ENCODE measurements around the gene ANK3. TPM values are rescaled to one million over a fixed set of nuclear protein-coding genes. Genes with fewer than 3 reads are reported as not detected.

ANK3 gene
- total and polyA plus RNA-seq, 2 experiments from 2014 or later = 46.5 to 85.2 TPM

- ATAC-seq = no peak
- Histone ChIP-seq H3K9me2 (ENCODE audit: insufficient read depth) (no peaks in the 10 kb centered on the region), H2AFZ (no peak overlapping the region), H3K4me3 (no peak overlapping the region), H3K4me2 (no peak overlapping the region), H3K27me3 (ENCODE audit: insufficient read depth) (no peaks in the 10 kb centered on the region), H3K79me2 (replicated peaks; ENCODE audit: insufficient read depth) (no peaks in the 10 kb centered on the region), H3K27ac (ENCODE audit: low read depth) (no peak overlapping the region), H4K20me1 (replicated peaks; ENCODE audit: insufficient read depth) (no peaks in the 10 kb centered on the region), H3K4me1 (ENCODE audit: insufficient read depth) (peaks cover 5% of the 10 kb centered on the region; the same call in 1 of the 2 replicates), H3K36me3 (ENCODE audit: insufficient read depth) (no peaks in the 10 kb centered on the region), H3F3A (replicated peaks; ENCODE audit: low read depth) (no peaks in the 10 kb centered on the region)
- H3K4me3 Mint-ChIP-seq = no peak overlapping the region
- H3K36me3 Mint-ChIP-seq (ENCODE audit: low read depth) = 0 out of 3 replicates have a peak, but pooled peaks cover 6% of the 10 kb centered on the region
- DNase-seq (ENCODE audit: low spot score) = no peak
- H3K27ac Mint-ChIP-seq = no peak overlapping the region
- peaks cover 13% of the 10 kb centered on the region; the same call in 2 of the 3 replicates for H3K9me3 Mint-ChIP-seq
- TF ChIP-seq, protein P1, sequence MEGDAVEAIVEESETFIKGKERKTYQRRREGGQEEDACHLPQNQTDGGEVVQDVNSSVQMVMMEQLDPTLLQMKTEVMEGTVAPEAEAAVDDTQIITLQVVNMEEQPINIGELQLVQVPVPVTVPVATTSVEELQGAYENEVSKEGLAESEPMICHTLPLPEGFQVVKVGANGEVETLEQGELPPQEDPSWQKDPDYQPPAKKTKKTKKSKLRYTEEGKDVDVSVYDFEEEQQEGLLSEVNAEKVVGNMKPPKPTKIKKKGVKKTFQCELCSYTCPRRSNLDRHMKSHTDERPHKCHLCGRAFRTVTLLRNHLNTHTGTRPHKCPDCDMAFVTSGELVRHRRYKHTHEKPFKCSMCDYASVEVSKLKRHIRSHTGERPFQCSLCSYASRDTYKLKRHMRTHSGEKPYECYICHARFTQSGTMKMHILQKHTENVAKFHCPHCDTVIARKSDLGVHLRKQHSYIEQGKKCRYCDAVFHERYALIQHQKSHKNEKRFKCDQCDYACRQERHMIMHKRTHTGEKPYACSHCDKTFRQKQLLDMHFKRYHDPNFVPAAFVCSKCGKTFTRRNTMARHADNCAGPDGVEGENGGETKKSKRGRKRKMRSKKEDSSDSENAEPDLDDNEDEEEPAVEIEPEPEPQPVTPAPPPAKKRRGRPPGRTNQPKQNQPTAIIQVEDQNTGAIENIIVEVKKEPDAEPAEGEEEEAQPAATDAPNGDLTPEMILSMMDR (conservative IDR thresholded peaks at IDR 0.05; ENCODE audit: low read depth in 2 of 2) = no peak
- no peak for TF ChIP-seq NANOG (IDR thresholded peaks at IDR 0.05; ENCODE audit: borderline replicate concordance)
- no peak for TF ChIP-seq EZH2phosphoT487 (IDR thresholded peaks at IDR 0.05; ENCODE audit: unreplicated experiment)
- TF ChIP-seq EZH2 (IDR thresholded peaks at IDR 0.05; ENCODE audit: low read depth, unreplicated experiment) = no peak
- TF ChIP-seq JUNB (IDR thresholded peaks at IDR 0.05; ENCODE audit: unreplicated experiment) = no peak
- TF ChIP-seq POLR2AphosphoS5 (IDR thresholded peaks at IDR 0.05; ENCODE audit: low read depth) = no peak
- peaks cover 3% of the 10 kb centered on the region; the same call in 2 of the 3 replicates for H3K4me1 Mint-ChIP-seq
- H3K27me3 Mint-ChIP-seq (ENCODE audit: insufficient read depth, low read depth, poor library complexity) = no peaks in the 10 kb centered on the region
These were observed 404.0 kb downstream of the ANK3 start for GRCh38 chr10:59985639-59986038.

DNA sequence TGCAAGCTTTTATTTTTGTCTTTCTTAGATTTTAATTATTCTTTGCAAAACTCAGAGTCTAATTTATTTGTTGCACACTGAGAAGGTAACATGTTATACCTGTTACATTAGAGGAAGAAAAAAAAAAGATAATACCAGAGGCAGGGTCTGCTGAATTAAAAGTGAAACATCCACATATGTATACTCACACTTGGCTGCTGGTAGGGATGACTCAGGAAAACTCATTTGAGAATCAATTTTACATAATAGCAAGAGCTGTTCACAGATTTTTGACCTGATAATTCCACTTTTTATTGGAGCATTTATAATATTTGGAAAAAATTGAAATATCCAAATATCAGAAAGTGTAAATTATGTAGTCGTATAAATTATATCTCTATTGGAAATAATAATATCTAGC is 405.3 kb downstream of the ANK3 start:
- peaks cover 13% of the 10 kb centered on the region; the same call in 2 of the 3 replicates for H3K9me3 Mint-ChIP-seq
- no peaks in the 10 kb centered on the region for H3F3A ChIP-seq (replicated peaks; ENCODE audit: low read depth)
- H3K36me3 ChIP-seq (ENCODE audit: insufficient read depth) = no peaks in the 10 kb centered on the region
- ATAC-seq (no peak), DNase-seq (ENCODE audit: low spot score) (no peak)
- 0 out of 2 replicates have a peak, but pooled peaks cover 4% of the 10 kb centered on the region for H3K4me1 ChIP-seq (ENCODE audit: insufficient read depth)
- no peaks in the 10 kb centered on the region for H4K20me1 ChIP-seq (replicated peaks; ENCODE audit: insufficient read depth)
- H3K4me3 ChIP-seq = no peak overlapping the region
- no peak overlapping the region for H3K27ac ChIP-seq (ENCODE audit: low read depth)
- no peaks in the 10 kb centered on the region for H3K79me2 ChIP-seq (replicated peaks; ENCODE audit: insufficient read depth)
- no peaks in the 10 kb centered on the region for H3K27me3 Mint-ChIP-seq (ENCODE audit: insufficient read depth, low read depth, poor library complexity)
- H3K4me3 Mint-ChIP-seq = no peak overlapping the region
- H2AFZ ChIP-seq = no peak overlapping the region
- no peaks in the 10 kb centered on the region for H3K9me2 ChIP-seq (ENCODE audit: insufficient read depth)
- no peak overlapping the region for H3K4me2 ChIP-seq
- no peaks in the 10 kb centered on the region for H3K27me3 ChIP-seq (ENCODE audit: insufficient read depth)
- no peak overlapping the region for H3K27ac Mint-ChIP-seq
- 0 out of 3 replicates have a peak, but pooled peaks cover 6% of the 10 kb centered on the region for H3K36me3 Mint-ChIP-seq (ENCODE audit: low read depth)
- H3K4me1 Mint-ChIP-seq = peaks cover 3% of the 10 kb centered on the region; the same call in 2 of the 3 replicates
- no peak for TF ChIP-seq EZH2 (IDR thresholded peaks at IDR 0.05; ENCODE audit: low read depth, unreplicated experiment)
- TF ChIP-seq REST (IDR thresholded peaks at IDR 0.05; ENCODE audit: unreplicated experiment) = no peak
- TF ChIP-seq, protein P1 (conservative IDR thresholded peaks at IDR 0.05; ENCODE audit: low read depth in 2 of 2) = no peak
- no peak for TF ChIP-seq NANOG (IDR thresholded peaks at IDR 0.05; ENCODE audit: borderline replicate concordance)

Data from GM23338 (cell line).